Suprapubic skin (tissue), 4 donors: ENCODE measurements around the gene FATE1. TPM values are rescaled to one million over a fixed set of nuclear protein-coding genes. Genes with fewer than 3 reads are reported as not detected.

ENCODE experiments used
- DNase-seq, 2 donors: peaks; one replicate each; pipeline ENCODE4 v3.0.0-alpha.2; 2019; ENCODE audit warnings: low spot score in 2 of 2
- H3K27ac ChIP-seq: fragments of 200-600 bp; sonication (generic); one replicate; pipeline ENCODE4 v1.5.1; 2019
- H3K27me3 ChIP-seq: fragments of 200-600 bp; sonication (generic); one replicate; pipeline ENCODE4 v1.5.1; 2019
- H3K36me3 ChIP-seq: fragments of 200-600 bp; sonication (generic); one replicate; pipeline ENCODE4 v1.5.1; 2019
- H3K4me1 ChIP-seq: fragments of 200-600 bp; sonication (generic); one replicate; pipeline ENCODE4 v1.5.1; 2019
- H3K4me3 ChIP-seq: fragments of 200-600 bp; sonication (generic); one replicate; pipeline ENCODE4 v1.5.1; 2019; ENCODE audit warnings: mild to moderate bottlenecking
- H3K9me3 ChIP-seq: fragments of 200-600 bp; sonication (generic); one replicate; pipeline ENCODE4 v1.5.1; 2019
- EP300 ChIP-seq: sonication (generic); formaldehyde crosslinking; IDR thresholded peaks from one replicate; pipeline ENCODE4 v1.6.1; 2017; ENCODE audit warnings: antibody characterized with exemption
- POLR2A ChIP-seq, 2 donors: fragments of 450-650 bp; IDR thresholded peaks; one replicate each; pipeline ENCODE4 v1.6.1; 2017; ENCODE audit warnings: antibody characterized with exemption in 2 of 2, mild to moderate bottlenecking in 2 of 2, moderate library complexity in 2 of 2
- POLR2AphosphoS5 ChIP-seq, 3 donors: sonication (generic); formaldehyde crosslinking; IDR thresholded peaks; one replicate each; pipeline ENCODE4 v1.6.1; 2017; ENCODE audit warnings: antibody characterized with exemption in 3 of 3
- WGBS: methylation state at CpG from one replicate; pipeline ENCODE4 v1.1.5; 2018; 5-methylcytosine and 5-hydroxymethylcytosine counted together
- total RNA-seq, 4 donors: library from RNA; depleted of rRNA; stranded (reverse); fragments of >200 nt; gene quantifications; one replicate each; pipeline ENCODE4 v1.1.0, GENCODE V29; 2016
- TF ChIP-seq, protein P1 (sequence below), 2 donors: fragments of 200-600 bp in 1 of 2; fragments of 450-650 bp in 1 of 2; sonication (generic) in 1 of 2; IDR thresholded peaks; one replicate each; pipeline ENCODE4 v1.5.1; 2016 to 2019; ENCODE audit warnings: antibody characterized with exemption in 2 of 2, mild to moderate bottlenecking in 1 of 2, moderate library complexity in 1 of 2

Gene FATE1
- total RNA-seq, 4 donors from 2014 or later = not detected

DNA sequence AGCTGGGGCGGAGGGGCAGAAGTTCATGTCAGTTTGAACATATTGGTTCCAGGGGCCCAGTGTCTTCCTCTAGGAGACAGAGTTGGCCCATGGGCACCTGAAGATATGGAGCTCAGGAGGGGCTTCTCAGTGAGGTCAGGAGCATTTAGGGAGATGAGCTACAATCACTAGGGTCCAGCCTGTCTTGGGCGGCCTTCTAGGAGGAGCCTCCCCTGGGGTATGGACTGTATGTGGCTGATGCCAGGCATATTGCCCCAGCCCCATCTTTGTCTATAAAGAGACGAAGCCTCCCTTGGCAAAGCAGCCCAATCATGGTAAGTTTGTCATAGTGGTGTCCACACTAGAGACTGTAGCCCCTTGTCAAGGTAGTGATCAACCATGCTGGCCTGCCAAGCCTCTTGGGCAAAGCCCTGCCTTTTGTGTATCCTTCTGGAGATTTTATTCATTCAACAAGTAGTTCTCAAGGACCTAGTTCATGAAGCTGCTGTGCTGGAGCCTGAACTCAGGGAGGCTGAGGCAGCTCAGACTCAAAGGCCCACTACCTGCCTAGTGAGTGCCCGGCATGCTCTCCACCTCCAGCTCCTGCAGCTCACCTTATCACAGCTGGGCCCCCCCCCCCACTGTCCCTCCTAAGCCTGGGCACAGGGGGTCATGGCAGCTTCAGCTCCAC, 13.4 kb downstream of the FATE1 start:
- no peaks in the 10 kb centered on the region for H3K27me3 ChIP-seq
- TF ChIP-seq, protein P1, sequence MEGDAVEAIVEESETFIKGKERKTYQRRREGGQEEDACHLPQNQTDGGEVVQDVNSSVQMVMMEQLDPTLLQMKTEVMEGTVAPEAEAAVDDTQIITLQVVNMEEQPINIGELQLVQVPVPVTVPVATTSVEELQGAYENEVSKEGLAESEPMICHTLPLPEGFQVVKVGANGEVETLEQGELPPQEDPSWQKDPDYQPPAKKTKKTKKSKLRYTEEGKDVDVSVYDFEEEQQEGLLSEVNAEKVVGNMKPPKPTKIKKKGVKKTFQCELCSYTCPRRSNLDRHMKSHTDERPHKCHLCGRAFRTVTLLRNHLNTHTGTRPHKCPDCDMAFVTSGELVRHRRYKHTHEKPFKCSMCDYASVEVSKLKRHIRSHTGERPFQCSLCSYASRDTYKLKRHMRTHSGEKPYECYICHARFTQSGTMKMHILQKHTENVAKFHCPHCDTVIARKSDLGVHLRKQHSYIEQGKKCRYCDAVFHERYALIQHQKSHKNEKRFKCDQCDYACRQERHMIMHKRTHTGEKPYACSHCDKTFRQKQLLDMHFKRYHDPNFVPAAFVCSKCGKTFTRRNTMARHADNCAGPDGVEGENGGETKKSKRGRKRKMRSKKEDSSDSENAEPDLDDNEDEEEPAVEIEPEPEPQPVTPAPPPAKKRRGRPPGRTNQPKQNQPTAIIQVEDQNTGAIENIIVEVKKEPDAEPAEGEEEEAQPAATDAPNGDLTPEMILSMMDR (IDR thresholded peaks at IDR 0.05) = no peak
- TF ChIP-seq POLR2A (IDR thresholded peaks at IDR 0.05) (no peak), EP300 (no peak), POLR2AphosphoS5 (IDR thresholded peaks at IDR 0.05) (no peak)
- 93% methylated on average over 1 of the region's 4 CpGs for WGBS

DNA sequence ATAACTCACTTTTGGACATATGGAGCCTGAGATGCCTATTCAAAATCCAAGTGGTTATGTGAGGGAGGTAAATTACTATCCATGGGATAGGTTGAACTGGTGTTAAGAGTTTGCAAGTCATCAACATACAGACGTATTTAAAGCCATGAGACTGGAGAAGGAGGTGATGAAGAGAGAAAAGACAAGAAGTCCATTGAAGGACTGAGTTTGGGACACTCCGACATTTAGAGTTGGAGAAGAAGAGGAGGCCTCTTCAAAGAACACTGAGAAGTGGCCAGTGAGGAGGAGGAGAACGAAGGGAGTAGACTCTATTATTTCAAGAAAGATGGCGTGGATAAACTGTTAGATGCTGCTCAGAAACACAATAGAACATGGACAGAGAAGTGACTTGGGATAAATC, 18.6 kb downstream of the FATE1 start, which contains the start of gene CNGA2:
Gene CNGA2, plus strand, starts transcription at position 301 of the 400 bp plus-strand sequence. CDS start 3,738 bp downstream, outside the sequence.
- H3K27ac ChIP-seq = no peak within 1 kb of the TSS
- DNase-seq = no peak
- WGBS = 54% methylated on average over 4 of the region's 4 CpGs
- no peak within 1 kb of the TSS for H3K4me3 ChIP-seq
- H3K9me3 ChIP-seq = no peaks in the 10 kb centered on the region
- TF ChIP-seq EP300 = no peak
- TF ChIP-seq, protein P1 (IDR thresholded peaks at IDR 0.05) = no peak
- TF ChIP-seq POLR2A (IDR thresholded peaks at IDR 0.05) = no peak
- no peak for TF ChIP-seq POLR2AphosphoS5 (IDR thresholded peaks at IDR 0.05)
- H3K36me3 ChIP-seq = no peaks in the 10 kb centered on the region
- no peaks in the 10 kb centered on the region for H3K27me3 ChIP-seq
- no peaks in the 10 kb centered on the region for H3K4me1 ChIP-seq

More for the DNA sequence above, 13.4 kb downstream of the FATE1 start:
- no peak overlapping the region for H3K27ac ChIP-seq
- DNase-seq = peak in 1 of 2 donors; percentile 40
- no peaks in the 10 kb centered on the region for H3K9me3 ChIP-seq
- no peaks in the 10 kb centered on the region for H3K4me1 ChIP-seq
- H3K4me3 ChIP-seq = no peak overlapping the region
- H3K36me3 ChIP-seq = no peaks in the 10 kb centered on the region

DNA sequence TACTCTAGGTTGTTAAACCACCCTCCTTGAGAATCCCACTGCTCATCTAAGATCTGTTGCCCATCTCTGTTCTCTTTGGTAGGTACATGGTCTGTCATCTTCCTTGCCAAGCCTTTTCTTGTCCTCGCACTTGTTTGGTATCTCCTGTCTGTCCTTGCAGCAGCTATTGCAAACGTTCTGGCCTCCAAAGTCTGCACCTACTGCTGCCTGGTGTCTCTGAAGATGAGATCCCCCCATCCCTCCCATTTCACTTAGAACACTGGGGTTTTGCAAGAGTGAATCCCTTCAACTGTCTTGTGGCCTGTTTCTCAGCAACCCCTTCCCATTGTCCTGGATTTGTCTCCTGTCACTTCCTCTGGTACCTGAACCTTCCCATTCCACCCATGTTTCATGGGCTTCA, 19.4 kb downstream of the FATE1 start:
- H3K4me1 ChIP-seq = no peaks in the 10 kb centered on the region
- no peaks in the 10 kb centered on the region for H3K9me3 ChIP-seq
- no peaks in the 10 kb centered on the region for H3K36me3 ChIP-seq
- DNase-seq = no peak
- H3K27ac ChIP-seq = no peak overlapping the region
- no peaks in the 10 kb centered on the region for H3K27me3 ChIP-seq
- H3K4me3 ChIP-seq = no peak overlapping the region
- WGBS = 62% methylated on average over 2 of the region's 2 CpGs
- TF ChIP-seq POLR2A (IDR thresholded peaks at IDR 0.05) = no peak
- TF ChIP-seq EP300 = no peak
- TF ChIP-seq, protein P1 (IDR thresholded peaks at IDR 0.05) = no peak
- TF ChIP-seq POLR2AphosphoS5 (IDR thresholded peaks at IDR 0.05) = no peak

DNA sequence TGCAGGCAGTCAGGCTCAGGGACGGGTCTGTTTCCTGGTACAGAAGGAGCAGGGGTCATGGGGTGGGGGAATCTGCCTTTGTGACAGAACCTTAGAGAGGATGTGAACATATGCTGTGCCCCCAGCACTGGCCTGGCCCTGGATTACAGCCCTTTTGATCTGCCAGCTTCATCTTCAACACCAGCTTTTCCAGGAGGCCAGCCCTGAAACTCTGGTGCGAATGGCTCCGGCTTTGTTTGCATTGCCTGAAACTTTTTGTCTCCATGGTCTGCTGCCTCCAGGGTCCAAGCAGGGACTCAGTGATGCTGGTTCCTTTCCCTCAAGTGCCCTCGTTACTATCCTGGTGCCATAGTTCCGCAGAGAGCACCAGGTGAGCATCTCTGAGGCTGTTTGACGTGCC, 20.9 kb downstream of the FATE1 start:
- DNase-seq = no peak
- H3K27ac ChIP-seq = no peak overlapping the region
- H3K36me3 ChIP-seq = no peaks in the 10 kb centered on the region
- 83% methylated on average over 6 of the region's 6 CpGs for WGBS
- H3K4me3 ChIP-seq = no peak overlapping the region
- no peaks in the 10 kb centered on the region for H3K4me1 ChIP-seq
- no peaks in the 10 kb centered on the region for H3K9me3 ChIP-seq
- TF ChIP-seq POLR2A (IDR thresholded peaks at IDR 0.05) = no peak
- TF ChIP-seq POLR2AphosphoS5 (IDR thresholded peaks at IDR 0.05) = no peak
- TF ChIP-seq EP300 = no peak
- TF ChIP-seq, protein P1 (IDR thresholded peaks at IDR 0.05) = no peak
- no peaks in the 10 kb centered on the region for H3K27me3 ChIP-seq

DNA sequence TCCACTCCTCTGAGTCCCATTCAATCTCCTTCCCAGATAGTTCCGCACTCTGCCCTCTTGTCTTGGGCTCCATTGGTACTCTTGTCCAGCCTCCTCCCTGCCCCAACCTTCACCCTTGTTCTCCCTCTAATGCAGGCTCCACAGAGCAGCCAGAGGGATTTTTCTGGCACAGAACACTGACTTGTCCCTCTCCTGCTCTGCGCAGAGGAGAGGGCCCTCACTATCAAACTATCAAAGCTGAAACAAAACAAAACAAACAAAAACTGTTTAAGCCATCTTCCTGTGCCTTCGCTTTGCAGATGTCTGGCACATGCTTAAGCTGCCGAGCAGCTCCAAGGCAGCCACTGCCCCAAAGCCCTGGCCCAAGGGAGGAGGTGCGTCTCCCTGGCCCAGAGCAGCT, 21.7 kb downstream of the FATE1 start:
- WGBS = 79% methylated on average over 5 of the region's 5 CpGs
- Histone ChIP-seq H3K4me1 (no peaks in the 10 kb centered on the region), H3K36me3 (no peaks in the 10 kb centered on the region), H3K4me3 (no peak overlapping the region), H3K27ac (no peak overlapping the region), H3K27me3 (no peaks in the 10 kb centered on the region), H3K9me3 (no peaks in the 10 kb centered on the region)
- TF ChIP-seq, protein P1 (IDR thresholded peaks at IDR 0.05) = no peak
- TF ChIP-seq POLR2AphosphoS5 (IDR thresholded peaks at IDR 0.05) (no peak), EP300 (no peak), POLR2A (IDR thresholded peaks at IDR 0.05) (no peak)
- DNase-seq = no peak
